OCI-LY3 (cell line): ENCODE results near the gene VCAN.

ENCODE experiments used
- H2AFZ ChIP-seq: fragments of 200-600, 300-600 bp; shearing (Covaris generic); 2 replicates; pipeline ENCODE4 v1.6.0; 2014; ENCODE audit warnings: antibody characterized with exemption, low read depth, low read length
- H3K27ac ChIP-seq: fragments of 200-600, 300-600 bp; sonication (generic); 2 replicates; pipeline ENCODE4 v1.5.1; 2014; ENCODE audit warnings: mild to moderate bottlenecking, low read length, moderate library complexity, mixed read lengths
- H3K27me3 ChIP-seq: fragments of 200-600, 300-600 bp; sonication (generic); 2 replicates; pipeline ENCODE4 v1.6.1; 2014; ENCODE audit warnings: low read depth, low read length, mixed read lengths
- H3K36me3 ChIP-seq: fragments of 200-600, 300-600 bp; sonication (generic); replicated peaks from 2 replicates; pipeline ENCODE3; 2014; ENCODE audit warnings: low read depth, low read length, mixed read lengths
- H3K4me1 ChIP-seq: fragments of 300-600, 200-600 bp; sonication (generic); 2 replicates; pipeline ENCODE4 v1.6.1; 2014; ENCODE audit warnings: low read length, mixed read lengths
- H3K4me2 ChIP-seq: fragments of 200-600, 300-600 bp; sonication (generic); 2 replicates; pipeline ENCODE4 v1.6.1; 2014; ENCODE audit warnings: low read length, mixed read lengths
- H3K4me3 ChIP-seq: fragments of 300-600, 200-600 bp; sonication (generic); 2 replicates; pipeline ENCODE4 v1.5.1; 2014; ENCODE audit warnings: antibody characterized with exemption, mild to moderate bottlenecking, low read length, moderate library complexity
- H3K79me2 ChIP-seq: fragments of 300-600, 200-600 bp; shearing (Covaris generic); 2 replicates; pipeline ENCODE4 v1.6.1; 2014; ENCODE audit warnings: mild to moderate bottlenecking, low read length, mixed read lengths
- H3K9ac ChIP-seq: fragments of 300-600, 200-600 bp; shearing (Covaris generic); 2 replicates; pipeline ENCODE4 v1.6.0; 2014; ENCODE audit warnings: mild to moderate bottlenecking, low read length, moderate library complexity
- H3K9me3 ChIP-seq: fragments of 200-600, 300-600 bp; shearing (Covaris generic); 2 replicates; pipeline ENCODE4 v1.6.1; 2014; ENCODE audit warnings: low read length, mixed read lengths; ENCODE audit not compliant: insufficient read depth
- H4K20me1 ChIP-seq: fragments of 200-600, 300-600 bp; sonication (generic); 2 replicates; pipeline ENCODE4 v1.6.1; 2016; ENCODE audit warnings: low read length, mixed read lengths; ENCODE audit not compliant: insufficient read depth
- CTCF ChIP-seq: fragments of 200-600, 300-600 bp; sonication (generic); IDR thresholded peaks from 2 replicates; pipeline ENCODE4 v1.5.1; 2014; ENCODE audit warnings: antibody characterized with exemption, low read length, low read depth
- EZH2phosphoT487 ChIP-seq: fragments of 200-600 bp; shearing (Covaris generic); IDR thresholded peaks from 2 replicates; pipeline ENCODE4 v1.6.1; 2018; ENCODE audit warnings: antibody characterized with exemption, mixed run types, low read depth

Gene VCAN

GRCh38 chr5:83450967-83451248 lies 20.6 kb upstream of the VCAN start:
- H2AFZ ChIP-seq = no peak overlapping the region
- no peaks in the 10 kb centered on the region for H4K20me1 ChIP-seq
- TF ChIP-seq EZH2phosphoT487 = no peak
- no peak for TF ChIP-seq CTCF

GRCh38 chr5:83451955-83452354 lies 19.6 kb upstream of the VCAN start:
- Histone ChIP-seq H3K4me3 (no peak overlapping the region), H3K79me2 (no peaks in the 10 kb centered on the region), H3K9ac (no peak overlapping the region), H3K27ac (no peak overlapping the region), H3K27me3 (no peaks in the 10 kb centered on the region), H2AFZ (no peak overlapping the region), H3K4me2 (no peak overlapping the region), H4K20me1 (no peaks in the 10 kb centered on the region), H3K4me1 (no peaks in the 10 kb centered on the region), H3K36me3 (no peaks in the 10 kb centered on the region), H3K9me3 (peaks cover 6% of the 10 kb centered on the region)
- TF ChIP-seq CTCF = no peak
- no peak for TF ChIP-seq EZH2phosphoT487

More at GRCh38 chr5:83450967-83451248, 20.6 kb upstream of the VCAN start:
- H3K27ac ChIP-seq = no peak overlapping the region
- H3K4me3 ChIP-seq = no peak overlapping the region
- no peaks in the 10 kb centered on the region for H3K79me2 ChIP-seq
- H3K9me3 ChIP-seq = peaks cover 6% of the 10 kb centered on the region
- no peaks in the 10 kb centered on the region for H3K4me1 ChIP-seq
- no peaks in the 10 kb centered on the region for H3K36me3 ChIP-seq
- H3K27me3 ChIP-seq = no peaks in the 10 kb centered on the region
- no peak overlapping the region for H3K9ac ChIP-seq
- H3K4me2 ChIP-seq = no peak overlapping the region

- H4K20me1 ChIP-seq = no peaks in the 10 kb centered on the region
- H3K36me3 ChIP-seq = no peaks in the 10 kb centered on the region
- no peaks in the 10 kb centered on the region for H3K79me2 ChIP-seq
- H3K4me1 ChIP-seq = no peaks in the 10 kb centered on the region
- no peaks in the 10 kb centered on the region for H3K27me3 ChIP-seq
- H3K9ac ChIP-seq = no peak overlapping the region
- H3K27ac ChIP-seq = no peak overlapping the region
- TF ChIP-seq CTCF = no peak
- TF ChIP-seq EZH2phosphoT487 = no peak
- no peak overlapping the region for H3K4me3 ChIP-seq
- no peak overlapping the region for H3K4me2 ChIP-seq
- no peak overlapping the region for H2AFZ ChIP-seq
- H3K9me3 ChIP-seq = peaks cover 6% of the 10 kb centered on the region
These were observed 17.6 kb upstream of the VCAN start for GRCh38 chr5:83453937-83454336.

GRCh38 chr5:83464261-83464660 lies 7.3 kb upstream of the VCAN start:
- Histone ChIP-seq H4K20me1 (no peaks in the 10 kb centered on the region), H3K4me1 (no peaks in the 10 kb centered on the region), H2AFZ (no peak overlapping the region), H3K27ac (no peak overlapping the region), H3K4me3 (no peak overlapping the region), H3K27me3 (no peaks in the 10 kb centered on the region), H3K4me2 (no peak overlapping the region), H3K79me2 (no peaks in the 10 kb centered on the region), H3K9ac (no peak overlapping the region), H3K9me3 (no peaks in the 10 kb centered on the region), H3K36me3 (no peaks in the 10 kb centered on the region)
- TF ChIP-seq EZH2phosphoT487 (no peak), CTCF (no peak)
